COR-L47 (cell line): ENCODE data around the gene SLC17A4.

Experiments
- DNase-seq: peaks from one replicate; lab custom pipeline; 2025; lab: John Stamatoyannopoulos, UW

Gene SLC17A4

DNA sequence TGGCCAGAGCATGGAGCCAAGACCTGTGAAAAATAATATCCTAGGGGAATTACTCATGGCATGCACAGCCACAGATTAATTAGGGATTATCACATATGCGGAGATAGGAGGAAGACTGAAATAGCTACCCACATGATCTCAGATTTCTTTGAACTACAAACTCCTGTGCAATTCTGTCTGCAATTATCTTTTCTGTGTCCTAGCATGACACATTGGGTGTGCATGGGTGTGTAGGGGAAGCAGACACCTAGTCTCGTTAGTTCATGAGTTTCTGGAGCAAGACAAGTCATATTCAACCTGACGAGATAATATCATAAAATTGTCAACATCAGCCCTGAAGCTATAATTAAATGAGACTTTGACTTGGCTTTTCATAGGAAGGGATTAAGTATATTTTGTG, 3.6 kb upstream of the SLC17A4 start:
- no peak for DNase-seq

DNA sequence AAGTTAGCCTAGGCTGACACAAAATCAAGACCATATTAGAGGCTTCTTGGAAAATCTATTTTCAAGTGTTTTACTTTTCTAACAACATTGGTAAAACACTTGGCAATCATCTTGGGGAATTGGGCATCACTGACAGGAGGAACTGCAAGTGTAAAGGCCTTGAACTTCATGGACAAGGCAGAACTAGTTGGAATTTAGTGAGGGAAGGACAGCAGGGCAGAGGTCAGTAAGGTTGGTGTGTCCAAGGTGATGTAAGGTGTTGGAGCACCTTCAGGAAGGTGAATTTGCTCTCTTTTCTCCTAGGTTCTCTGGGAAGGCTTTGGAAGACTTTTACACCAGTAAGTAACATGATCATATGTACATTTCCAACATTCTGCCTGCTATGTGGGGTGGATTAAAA, 1.5 kb upstream of the SLC17A4 start:
- no peak for DNase-seq

DNA sequence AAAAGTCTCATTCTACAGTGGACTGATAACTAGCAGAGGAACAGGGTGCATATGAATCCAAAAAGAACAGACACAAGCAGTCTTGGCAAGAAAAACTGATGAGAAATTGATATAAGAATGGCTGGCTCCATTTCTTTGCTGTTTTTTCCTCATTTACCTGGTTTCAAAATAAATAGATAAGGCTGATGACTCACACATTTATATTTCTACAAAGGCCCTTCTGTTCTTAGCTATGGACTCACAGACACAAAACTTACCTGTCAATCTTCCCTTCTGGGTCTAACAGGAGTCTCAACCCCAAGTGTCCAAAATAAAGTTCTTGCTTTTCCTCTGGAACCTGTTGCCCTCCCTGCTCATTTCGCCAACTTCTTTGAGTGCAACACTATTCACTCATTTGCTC, 941 bp downstream of the SLC17A4 start:
- DNase-seq: no peak

DNA sequence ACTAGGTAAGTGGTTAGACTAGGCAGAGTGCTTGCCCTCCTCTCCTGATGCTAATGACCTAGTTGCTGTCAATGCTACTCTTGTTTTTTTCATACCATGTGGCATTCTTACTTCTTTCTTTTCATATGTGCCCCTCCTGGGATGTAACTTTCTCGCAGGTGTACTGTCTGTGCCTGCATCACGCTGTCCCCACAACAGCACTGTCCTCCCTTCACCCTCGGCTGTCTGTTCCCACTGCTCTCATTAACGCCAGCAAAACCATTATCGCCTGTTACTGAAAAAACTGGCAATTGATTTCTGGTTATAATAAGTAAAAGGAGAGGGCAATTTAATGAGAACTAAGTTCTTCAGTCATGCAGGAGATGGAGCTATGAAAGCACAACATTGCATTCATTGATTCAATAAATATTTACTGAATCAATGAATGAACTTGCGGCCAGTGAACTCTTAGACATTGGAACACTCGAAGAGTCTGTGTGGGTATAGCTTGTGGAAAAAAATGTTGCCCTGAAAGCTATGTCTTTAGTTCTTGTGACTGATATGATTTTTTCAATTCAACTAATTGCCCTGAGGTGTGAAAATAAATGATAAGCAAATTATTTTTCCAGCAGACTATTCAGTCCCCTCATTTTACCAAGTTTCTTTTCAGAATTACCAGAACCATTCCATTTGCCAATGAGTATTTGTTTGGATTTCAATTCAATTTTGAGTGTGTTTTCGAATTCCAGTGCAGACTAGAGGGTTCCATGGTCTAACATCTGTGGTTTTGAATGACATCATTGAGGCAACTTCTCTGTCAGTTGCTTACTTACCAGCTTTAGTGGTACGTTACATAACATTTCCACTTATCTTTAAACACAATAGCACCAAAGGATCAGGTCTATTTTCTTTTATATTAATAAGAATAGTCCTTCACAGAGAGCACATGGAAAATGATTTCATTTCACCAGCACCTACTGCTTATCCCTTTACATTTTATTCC, 2.1 kb downstream of the SLC17A4 start:
- no peak for DNase-seq

DNA sequence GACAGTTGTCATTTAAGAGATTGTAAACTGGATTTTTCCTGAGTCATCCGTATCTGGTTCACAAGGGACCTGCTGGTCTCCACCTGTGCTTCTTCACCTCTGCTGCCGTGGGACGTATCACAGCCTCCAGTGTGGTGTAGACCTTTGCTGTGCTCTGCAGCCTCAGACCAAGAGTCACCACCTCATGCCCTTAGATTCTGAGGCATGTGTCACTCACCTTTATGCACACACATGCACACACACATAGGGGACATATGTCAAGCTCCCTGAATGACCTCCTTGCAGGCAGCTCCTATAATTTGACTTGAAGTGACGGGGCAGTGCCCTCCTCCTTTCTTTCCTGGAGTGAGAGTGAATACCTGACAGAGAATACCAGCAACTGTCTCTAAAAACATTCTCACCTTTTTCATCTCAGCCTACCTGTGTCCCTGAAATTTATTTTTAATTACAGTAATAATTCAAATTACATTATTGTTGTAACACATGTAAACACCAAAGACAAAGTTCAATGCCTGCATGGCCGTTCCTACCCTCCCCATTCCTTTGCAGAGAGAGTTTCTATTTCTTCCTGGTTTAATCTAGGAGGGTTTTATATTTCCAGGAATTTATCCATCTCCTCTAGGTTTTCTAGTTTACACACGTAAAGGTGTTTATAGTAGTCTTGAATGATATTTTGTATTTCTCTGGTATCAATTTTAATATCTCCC, 3.5 kb downstream of the SLC17A4 start:
- DNase-seq: no peak

DNA sequence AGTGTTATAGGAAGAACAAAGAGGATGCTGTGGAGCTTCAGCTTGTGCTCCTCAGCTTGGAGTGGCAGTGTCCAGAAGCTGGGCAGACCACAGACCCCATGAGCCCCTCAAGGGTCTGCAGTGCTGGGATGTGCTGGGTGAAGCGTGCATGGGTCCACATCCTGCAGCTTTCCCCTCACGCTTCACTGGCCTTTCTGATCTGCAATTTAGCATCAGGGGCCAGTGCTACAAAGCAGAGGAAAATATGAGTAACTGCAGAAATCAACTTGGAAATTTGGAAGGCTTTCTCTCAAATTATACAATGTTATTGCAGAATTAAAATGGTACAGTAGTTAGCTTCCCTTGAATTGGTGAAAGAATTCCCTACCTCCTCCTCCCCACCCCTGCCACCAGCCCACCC, 10.1 kb downstream of the SLC17A4 start:
- no peak for DNase-seq

DNA sequence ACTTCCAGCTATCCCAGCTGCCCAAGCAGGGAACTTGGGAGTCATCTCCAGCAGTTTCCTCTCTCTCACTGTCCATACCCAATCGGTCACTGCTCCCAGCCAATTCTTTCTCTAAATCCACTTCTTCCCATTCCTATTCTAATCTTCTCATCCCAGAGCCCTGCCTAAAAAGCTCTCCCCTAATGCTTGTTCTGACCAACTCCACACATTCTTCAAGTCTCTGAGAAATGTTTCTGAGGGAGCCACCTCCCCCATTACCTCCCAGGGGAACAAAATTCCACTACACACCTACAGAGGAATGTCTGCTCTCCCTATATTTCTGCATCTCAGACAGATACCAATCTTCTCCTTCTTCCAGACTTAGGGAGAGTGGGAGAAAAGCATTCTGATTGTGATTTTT, 14.0 kb downstream of the SLC17A4 start:
- no peak for DNase-seq

DNA sequence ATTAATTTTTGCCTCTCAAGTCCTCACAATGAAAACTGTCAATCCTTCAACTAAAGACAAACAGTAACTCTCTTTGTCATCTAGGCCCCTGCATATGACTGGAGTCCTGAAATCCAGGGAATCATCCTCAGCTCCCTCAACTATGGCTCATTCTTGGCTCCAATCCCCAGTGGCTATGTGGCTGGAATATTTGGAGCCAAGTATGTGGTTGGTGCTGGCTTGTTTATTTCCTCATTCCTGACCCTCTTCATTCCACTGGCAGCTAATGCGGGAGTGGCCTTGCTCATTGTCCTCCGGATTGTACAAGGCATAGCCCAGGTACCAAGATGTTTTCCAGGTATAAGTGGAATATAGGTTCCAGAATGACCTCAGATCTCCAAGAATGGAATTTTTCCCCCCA, 15.4 kb downstream of the SLC17A4 start:
- no peak for DNase-seq

DNA sequence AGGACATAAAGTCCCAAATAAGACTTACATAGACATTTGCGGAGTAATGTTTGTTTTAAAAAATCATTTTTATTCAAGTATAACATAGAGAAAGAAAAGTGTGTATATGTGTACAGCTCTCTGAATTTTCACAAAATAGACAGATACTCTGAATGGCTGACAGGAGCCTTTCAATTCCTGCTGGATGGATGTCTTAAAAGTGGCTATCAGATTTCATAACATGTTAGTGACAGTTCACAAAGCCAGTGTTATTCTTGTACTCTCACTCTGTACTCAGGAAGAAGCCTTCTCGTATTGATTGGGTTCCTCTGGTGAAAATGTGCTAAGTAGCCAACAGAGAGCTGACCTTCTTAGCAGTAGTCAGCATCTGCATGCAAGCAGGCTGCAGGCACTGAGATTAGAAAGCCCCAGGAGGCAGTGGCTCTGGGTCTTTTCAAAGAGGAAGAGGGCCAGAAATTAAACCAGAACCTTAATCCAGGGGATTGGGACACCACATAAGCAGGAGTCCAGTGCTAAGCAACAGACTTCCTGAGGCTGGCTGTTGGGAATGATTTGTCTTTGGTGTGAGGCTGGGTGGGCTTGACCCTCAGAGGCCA, 19.7 kb downstream of the SLC17A4 start:
- no peak for DNase-seq

DNA sequence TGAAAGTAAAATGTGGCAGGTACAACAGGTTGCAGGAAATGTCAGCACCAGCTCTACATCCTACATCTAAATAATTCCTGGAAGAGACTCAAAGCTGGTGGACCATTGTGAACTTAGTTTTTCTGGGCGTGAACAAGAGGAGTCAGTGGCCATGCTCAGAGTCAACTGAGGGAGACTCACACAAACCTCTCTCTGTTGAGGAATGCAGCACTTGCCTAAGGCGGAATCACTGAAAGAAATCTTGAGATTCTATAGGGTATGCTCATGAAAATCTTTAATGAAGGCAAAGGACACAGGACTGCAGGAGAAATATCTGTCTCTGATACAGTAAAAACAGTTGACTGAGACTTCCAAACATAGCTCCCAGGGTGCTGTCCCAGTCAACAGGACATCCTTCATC, 22.5 kb downstream of the SLC17A4 start:
- no peak for DNase-seq

DNA sequence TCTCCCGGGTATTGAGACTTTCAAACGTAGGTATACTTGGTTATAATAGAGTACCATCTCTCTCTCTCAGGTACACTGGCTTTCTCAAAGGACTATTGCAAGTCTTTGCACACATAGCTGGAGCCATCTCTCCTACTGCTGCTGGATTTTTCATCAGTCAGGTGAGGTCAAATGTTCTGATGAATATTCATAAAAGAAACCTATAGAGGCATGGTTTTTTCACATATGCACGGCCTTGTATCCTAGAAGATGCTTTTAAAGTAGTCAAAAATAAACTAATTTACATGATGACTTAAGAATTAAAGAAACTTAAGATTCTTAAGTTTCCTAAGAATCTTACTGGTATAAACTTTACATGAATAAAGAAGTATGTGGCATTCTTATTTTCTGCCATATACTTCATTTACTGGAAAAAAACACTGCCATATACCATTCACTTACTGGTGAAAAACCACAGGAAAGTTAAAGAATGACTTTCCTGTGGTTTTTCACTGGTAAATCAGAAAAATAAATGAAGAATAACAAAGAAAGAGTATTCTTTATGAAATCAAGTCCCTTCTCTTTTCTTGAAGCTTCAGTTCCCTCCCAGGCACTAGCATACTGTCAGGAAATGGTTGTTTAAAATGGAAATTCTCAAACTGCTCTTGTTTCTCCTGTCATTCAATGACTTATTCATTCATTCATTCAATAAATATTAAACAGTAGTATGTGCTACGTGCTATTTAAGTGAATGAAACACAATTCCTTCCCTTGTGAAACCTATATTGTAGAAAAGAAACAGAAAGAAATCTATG, 23.5 kb downstream of the SLC17A4 start:
- DNase-seq: no peak

DNA sequence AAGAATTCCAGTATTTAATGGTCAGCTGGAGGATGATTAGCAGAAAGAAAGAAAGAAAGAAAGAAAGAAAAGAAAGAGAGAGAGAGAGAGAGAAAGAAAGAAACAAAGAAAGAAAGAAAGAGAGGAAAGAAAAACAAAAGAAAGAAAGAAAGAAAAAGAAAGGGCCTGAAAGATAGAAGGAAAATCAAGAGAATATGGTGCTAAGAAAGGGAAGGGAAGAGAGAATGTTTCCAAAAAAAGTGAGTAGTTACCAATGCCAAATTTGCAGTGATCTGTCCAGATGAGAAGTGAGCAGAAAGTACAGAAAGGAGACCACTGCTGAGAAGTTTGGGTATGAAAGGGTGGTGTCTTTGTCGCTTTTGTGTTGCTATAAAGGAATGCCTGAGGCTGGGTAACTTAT, 26.6 kb downstream of the SLC17A4 start:
- no peak for DNase-seq

DNA sequence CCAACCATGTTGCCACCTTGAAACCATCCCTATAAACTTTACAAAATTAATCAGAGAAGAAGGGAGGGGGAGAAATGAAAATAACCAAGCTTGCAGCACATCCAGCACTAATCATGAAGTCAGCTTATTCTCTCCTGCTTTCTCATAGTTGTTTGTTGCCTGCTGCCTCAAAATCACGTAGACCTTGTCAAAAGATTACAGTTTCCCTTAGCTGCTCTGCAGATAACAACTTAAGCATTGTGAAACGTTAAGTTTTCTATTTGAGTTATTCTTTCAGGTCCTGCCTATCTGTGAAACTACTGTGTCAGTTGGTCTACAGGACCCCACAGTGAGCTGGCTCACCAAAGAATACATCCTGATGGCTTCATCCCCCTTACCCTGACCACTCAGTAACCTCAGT, 32.9 kb downstream of the SLC17A4 start:
- no peak for DNase-seq

DNA sequence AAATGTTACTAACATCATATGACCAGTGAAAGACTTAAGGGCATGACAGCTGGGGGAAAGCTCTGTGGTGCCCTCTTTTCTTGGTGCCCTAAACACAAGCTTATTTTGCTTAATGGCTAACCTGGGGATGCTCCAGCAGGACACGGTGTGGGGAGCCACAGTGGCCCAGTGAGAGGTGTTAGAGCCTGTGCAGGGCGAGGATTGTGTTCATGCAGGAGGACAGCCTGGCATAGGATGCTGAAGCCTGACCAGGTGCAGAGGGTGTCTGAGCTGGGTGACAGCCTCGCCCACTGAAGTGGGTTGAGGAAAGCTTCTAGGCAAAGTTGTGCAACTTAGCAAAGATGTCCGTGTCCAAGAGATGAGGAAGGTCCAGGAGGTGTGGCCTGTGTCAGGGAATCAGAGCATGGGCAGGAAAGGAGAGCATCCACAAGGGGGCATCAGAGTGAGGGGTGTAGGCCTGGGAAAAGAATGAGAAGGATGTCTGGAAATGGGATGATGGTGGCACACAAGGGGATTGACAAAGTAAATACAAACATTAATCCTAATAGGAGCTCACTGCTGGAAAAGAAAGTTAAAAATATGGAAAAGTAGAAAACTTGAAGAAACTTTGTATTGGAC, 33.9 kb downstream of the SLC17A4 start:
- DNase-seq: peak; percentile 24

DNA sequence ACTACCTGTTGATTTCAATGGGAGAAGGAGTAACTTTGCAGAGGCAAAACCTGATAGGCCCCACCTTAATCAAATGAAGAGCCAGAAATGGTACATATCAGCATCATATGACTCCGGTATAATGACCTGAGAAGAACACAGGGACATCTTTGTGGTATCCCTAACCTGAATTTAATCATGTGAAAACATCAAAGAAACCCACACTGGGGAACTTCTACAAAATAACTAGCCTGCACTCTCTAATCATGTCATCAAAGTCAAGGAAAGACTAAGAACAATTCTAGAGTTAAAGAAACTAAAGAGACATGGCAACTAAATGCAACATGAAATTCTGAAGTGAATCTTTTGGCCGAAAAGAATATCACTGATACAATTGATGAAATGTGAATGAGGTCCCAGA, 34.9 kb downstream of the SLC17A4 start:
- DNase-seq: no peak

DNA sequence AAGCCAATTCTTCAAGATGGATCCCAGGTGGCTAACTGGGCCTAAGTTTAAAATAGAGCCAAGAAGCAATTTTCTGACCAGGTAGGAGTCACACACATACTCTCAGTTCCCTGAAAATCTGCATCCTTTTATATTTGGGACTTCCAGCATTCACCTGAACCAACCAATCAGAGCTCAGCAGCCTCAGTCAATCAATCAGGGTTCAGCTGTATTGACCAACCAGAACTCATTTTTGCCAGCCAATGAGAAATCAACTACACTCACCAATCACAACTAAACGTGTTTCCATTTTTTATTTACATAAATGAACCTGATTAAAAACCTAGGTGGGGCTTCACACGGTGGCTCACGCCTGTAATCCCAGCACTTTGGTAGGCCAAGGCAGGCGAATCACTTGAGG, 37.5 kb downstream of the SLC17A4 start:
- DNase-seq: no peak

DNA sequence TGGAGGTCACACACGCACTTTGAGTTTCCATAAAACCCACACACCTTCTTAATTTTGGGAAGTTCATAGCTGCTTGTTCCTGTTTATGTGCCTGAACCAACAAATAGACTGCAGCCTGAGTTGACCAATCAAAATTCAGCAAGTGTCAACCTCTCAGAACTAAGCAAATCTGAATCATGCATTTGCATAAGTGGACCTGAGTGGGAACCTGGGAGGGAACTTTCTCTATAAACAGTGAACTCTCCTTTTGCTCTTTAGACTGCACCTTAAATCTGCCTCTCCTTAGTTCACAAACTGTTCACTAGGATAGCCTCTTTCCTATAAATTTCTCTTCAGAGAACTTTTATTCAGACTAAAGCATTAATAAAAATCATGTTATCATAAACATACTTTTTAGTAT, 39.4 kb downstream of the SLC17A4 start:
- DNase-seq: no peak

DNA sequence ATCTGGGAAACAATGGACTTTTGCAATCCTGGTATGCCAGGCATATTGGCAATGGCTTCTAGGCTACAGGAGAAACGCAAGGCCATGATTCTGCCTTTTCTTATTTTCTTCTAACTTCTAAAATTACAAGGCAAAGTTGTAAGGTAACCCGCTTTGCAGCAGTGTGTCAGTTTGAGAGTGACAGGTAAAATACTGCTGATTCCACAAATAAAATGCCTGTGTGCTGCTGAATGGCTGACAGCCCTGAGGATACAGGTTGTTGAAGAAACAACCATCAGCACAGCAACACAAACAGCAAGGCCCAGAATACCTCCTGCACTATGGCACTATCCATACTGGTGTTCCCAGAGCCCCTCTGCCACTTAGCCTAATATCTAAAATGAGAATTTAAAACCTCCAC, 40.2 kb downstream of the SLC17A4 start:
- DNase-seq: no peak

DNA sequence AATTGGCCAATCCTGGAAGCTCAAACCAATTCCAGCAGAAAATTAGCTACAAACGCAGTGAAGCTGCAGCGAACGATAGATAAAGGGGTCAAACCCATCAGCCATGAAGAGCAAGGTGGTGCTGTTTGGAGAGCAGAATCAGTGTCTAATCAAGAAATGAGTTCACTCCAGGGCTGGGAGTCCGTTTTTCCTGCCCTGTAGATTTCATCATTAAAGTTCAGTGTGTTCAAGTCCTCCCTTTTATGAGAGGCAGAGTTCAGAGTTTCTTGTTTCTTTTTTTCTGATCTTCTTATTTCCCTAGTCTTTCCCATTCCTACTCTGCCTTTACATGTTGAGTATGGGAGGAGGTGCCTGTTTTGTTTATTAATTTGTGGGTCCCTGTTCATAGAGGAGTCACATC, 46.9 kb downstream of the SLC17A4 start:
- no peak for DNase-seq

DNA sequence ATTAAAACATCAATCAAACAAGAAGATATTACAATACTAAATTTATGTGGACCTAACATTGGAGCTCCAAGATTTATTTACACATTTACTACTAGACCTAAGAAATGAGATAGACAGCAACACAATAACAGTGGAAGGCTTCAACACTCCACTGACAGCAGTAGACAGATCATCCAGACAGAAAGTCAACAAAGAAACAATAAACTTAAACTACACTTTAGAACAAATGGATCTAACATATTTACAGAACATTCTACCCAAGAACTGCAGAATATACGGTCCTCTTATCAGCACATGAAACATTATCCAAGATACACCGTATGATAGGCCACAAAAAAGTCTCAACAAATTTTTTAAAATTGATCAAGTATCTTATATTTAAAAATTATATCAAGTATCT, 50.3 kb downstream of the SLC17A4 start:
- no peak for DNase-seq

DNA sequence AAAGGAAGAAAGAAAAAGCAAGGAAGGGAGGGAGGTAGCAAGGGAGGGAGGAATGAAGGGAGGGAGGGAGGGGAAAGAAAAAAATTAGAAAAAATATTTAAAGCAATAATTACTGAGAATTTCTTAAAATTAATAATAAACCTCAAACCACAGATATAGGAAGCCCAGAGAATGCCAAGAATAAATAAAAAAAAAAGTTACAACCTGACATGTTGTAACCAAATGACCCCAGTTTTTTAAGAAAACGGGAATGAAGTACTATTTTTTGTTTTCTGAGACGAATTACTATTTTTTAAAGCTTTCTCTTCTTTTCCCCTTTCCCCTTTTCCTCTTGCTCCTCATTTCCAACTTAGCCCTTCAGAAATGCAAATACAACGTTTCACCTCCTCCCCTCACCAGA, 60.7 kb downstream of the SLC17A4 start:
- DNase-seq: no peak

DNA sequence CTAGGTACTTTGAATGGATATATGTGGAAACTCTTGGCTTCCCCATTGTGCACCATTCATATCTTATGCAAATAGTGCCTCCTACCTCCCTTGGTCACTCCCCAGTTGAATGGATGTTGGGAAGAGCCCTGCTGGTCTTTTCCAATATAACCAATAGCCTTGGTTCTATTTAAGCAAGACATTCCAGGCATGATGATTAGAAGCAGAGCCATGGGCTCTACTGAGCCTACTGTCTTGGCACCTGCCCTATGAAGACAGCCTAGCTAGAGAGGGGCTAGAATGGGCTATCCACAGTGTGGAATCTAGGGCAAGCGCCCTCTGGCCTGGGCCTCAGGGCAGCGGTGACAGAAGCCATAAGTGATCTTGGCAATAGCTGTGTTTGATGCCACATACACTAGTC, 61.7 kb downstream of the SLC17A4 start:
- no peak for DNase-seq
